NCI-H2107 treated with DMSO at 0.1 percent for 48 hours (cell line): ENCODE measurements around the gene PPIA.
"Not testable (repeated sequence)": the region's sequence is repeated elsewhere in the genome, so short reads cannot be mapped to it uniquely, and the experiment has no call there.

ENCODE experiments used
- DNase-seq: peaks from one replicate; lab custom pipeline; 2025; ENCODE audit not compliant: unreplicated experiment; lab: John Stamatoyannopoulos, UW

Gene PPIA

GRCh38 chr7:44762726-44763522 is 33.6 kb upstream of the PPIA start:
- DNase-seq, result no peak

GRCh38 chr7:44764081-44764480 is 32.4 kb upstream of the PPIA start:
- no peak for DNase-seq

- DNase-seq, result no peak
Measured at GRCh38 chr7:44764665-44765578, 31.6 kb upstream of the PPIA start.

- no peak for DNase-seq
Measured at GRCh38 chr7:44765579-44766415, 30.7 kb upstream of the PPIA start.

- DNase-seq, result no peak
Measured at GRCh38 chr7:44766416-44766801, 30.1 kb upstream of the PPIA start.

- DNase-seq, result no peak
Measured at GRCh38 chr7:44767134-44767911, 29.2 kb upstream of the PPIA start.

- peak; percentile 47 for DNase-seq
Measured at GRCh38 chr7:44767912-44768627, 28.4 kb upstream of the PPIA start.

- DNase-seq, result no peak
Measured at GRCh38 chr7:44768628-44769371, 27.7 kb upstream of the PPIA start.

GRCh38 chr7:44769376-44769775 is 27.1 kb upstream of the PPIA start:
- DNase-seq, result no peak

GRCh38 chr7:44769776-44770294 is 26.6 kb upstream of the PPIA start:
- DNase-seq, result no peak

- DNase-seq, result no peak
Measured at GRCh38 chr7:44771358-44771757, 25.1 kb upstream of the PPIA start.

GRCh38 chr7:44772440-44772839 is 24.0 kb upstream of the PPIA start:
- no peak for DNase-seq

GRCh38 chr7:44772867-44773266 is 23.6 kb upstream of the PPIA start:
- DNase-seq, result peak; percentile 5

GRCh38 chr7:44774486-44774885 is 22.0 kb upstream of the PPIA start:
- DNase-seq, result not testable (repeated sequence)

GRCh38 chr7:44775383-44776107 is 20.9 kb upstream of the PPIA start:
- DNase-seq, result no peak

- no peak for DNase-seq
Measured at GRCh38 chr7:44776211-44776610, 20.3 kb upstream of the PPIA start.

- DNase-seq, result no peak
Measured at GRCh38 chr7:44782460-44782859, 14.0 kb upstream of the PPIA start.

- no peak for DNase-seq
Measured at GRCh38 chr7:44783407-44783806, 13.1 kb upstream of the PPIA start.
